ENCODE data around the gene OR7C1.

Gene OR7C1

DNA sequence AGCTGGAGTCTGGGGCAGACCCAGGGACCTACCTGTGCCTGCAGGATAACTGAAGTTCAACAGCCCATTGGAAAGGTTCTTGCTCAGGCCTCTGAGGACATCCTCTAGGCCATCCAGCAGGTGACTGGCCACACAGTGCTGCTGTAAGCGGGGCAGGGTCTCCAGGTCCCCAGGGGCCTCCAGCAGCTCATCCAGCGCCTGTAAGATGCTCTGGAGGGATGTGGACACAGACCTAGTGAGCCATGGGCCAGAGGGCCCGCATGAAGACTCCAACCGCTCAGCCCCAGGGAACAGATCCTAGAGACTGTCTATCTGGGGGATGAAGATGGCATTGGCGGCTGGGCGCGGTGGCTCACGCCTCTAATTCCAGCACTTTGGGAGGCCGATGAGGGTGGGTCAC, 70.6 kb downstream of the OR7C1 start:
- no peak for DNase-seq

DNA sequence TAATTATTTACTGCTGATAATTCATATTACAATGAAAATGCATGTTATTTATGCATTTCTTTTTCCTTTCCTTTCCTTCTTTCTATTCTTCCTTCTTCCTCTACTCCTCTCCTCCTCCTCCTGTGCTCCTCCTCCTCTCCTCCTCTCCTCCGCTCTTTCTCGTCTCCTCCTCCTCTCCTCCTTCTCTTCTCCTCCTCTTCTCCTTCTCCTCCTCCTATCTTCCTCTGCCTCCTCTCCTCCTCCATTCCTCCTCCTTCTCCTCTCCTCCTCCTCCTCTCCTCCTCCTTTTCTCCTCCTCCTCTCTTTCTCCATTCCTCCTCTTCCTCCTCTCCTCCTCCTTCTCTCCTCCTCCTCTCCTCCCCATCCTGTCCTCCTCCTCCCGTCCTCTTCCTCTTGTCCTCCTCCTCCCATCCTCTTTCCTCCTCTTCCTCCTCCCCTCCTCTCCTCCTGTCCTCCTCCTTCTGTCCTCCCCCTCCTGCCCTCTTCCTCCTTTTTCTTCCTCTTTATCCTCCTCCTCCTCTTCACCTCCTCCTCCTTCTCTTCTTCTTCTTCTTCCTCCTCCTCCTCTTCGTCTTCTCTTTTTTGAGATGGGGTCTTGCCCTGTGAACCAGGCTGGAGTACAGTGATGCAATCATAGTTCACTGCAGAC, 71.4 kb downstream of the OR7C1 start:
- DNase-seq, result no peak

- no peak for DNase-seq
Measured at GRCh38 chr19:14762111-14762510, 72.9 kb downstream of the OR7C1 start.

DNA sequence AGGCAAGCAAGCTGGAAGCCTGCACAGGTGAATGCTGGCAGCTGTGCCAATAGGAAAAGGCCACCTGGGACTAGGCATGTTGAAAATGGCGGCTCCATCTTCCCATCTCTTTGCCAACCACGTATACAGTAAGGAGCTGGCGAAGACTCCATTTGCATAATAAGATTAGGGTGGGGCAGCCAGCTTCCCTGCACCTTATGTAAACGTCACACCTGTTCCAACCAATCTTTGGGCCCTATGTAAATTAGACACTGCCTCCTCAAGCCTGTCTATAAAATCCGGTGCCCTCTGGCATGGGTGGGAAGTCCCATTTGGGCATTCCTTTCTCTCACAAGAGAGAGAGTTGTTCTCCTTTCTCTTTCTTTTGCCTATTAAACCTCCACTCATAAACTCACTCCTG, 73.4 kb downstream of the OR7C1 start:
- no peak for DNase-seq

- DNase-seq, result no peak
Measured at GRCh38 chr19:14758816-14759215, 76.2 kb downstream of the OR7C1 start.

DNA sequence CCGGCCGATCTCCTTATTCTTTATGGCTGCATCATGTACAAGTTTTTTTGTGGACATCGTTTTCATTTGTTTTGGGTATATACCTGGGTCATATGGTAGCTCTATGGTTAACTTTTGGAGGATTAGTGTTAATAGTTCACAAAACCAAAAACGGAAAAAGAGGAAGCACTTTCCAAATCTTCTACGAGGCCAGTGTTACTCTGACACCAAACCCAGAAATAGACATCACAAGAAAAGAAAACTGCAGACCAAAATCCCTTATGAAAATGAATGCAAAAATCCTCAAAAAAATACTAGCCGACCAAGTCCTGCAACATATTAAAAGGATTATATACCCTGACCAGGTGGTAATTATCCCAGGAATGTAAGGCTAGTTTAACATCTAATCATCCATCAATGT, 86.4 kb downstream of the OR7C1 start:
- no peak for DNase-seq

All from NCI-H1092 (cell line).